DND-41 (cell line): Measurements from ENCODE around the gene TRIM31.

Experiments
- ATAC-seq: fragments of 200-7000 bp; cut with Tn5 transposase; 3 replicates; pipeline ENCODE4 v1.9.1; 2021; ENCODE audit warnings: low read depth; ENCODE audit not compliant: insufficient read depth
- DNase-seq: peaks from one replicate; pipeline ENCODE4 v3.0.0-alpha.2; 2020
- H2AFZ ChIP-seq: 2 replicates; pipeline ENCODE4 v1.6.0; 2012; ENCODE audit warnings: low read depth, low read length
- H3K27ac ChIP-seq: 2 replicates; pipeline ENCODE4 v1.5.1; 2012; ENCODE audit warnings: low read length, inconsistent platforms
- H3K27me3 ChIP-seq: fragments of 200-600 bp; sonication (generic); 2 replicates; pipeline ENCODE4 v1.6.0; 2012; ENCODE audit warnings: low read length, mild to moderate bottlenecking, inconsistent platforms; ENCODE audit not compliant: insufficient read depth, poor library complexity
- H3K36me3 ChIP-seq: 2 replicates; pipeline ENCODE4 v1.5.1; 2012; ENCODE audit warnings: low read length, inconsistent platforms; ENCODE audit not compliant: insufficient read depth
- H3K4me1 ChIP-seq: 2 replicates; pipeline ENCODE4 v1.5.1; 2012; ENCODE audit warnings: mild to moderate bottlenecking, low read length; ENCODE audit not compliant: insufficient read depth
- H3K4me2 ChIP-seq: 2 replicates; pipeline ENCODE4 v1.6.0; 2012; ENCODE audit warnings: mild to moderate bottlenecking, moderate library complexity, low read length, inconsistent platforms; ENCODE audit not compliant: insufficient read depth
- H3K4me3 ChIP-seq, 2 experiments: fragments of 200-600 bp in 1 of 2; shearing (Covaris generic) in 1 of 2; 2 replicates each; pipeline ENCODE4 v1.5.1; 2012 to 2016; ENCODE audit warnings: inconsistent platforms in 2 of 2, low read length in 2 of 2, mild to moderate bottlenecking in 2 of 2, low read depth in 1 of 2, moderate library complexity in 1 of 2
- H3K79me2 ChIP-seq: 2 replicates; pipeline ENCODE4 v1.6.0; 2012; ENCODE audit warnings: low read length, inconsistent platforms; ENCODE audit not compliant: insufficient read depth
- H3K9ac ChIP-seq: 2 replicates; pipeline ENCODE4 v1.6.0; 2012; ENCODE audit warnings: low read depth, mild to moderate bottlenecking, inconsistent platforms, low read length, moderate library complexity
- H3K9me3 ChIP-seq: 2 replicates; pipeline ENCODE4 v1.5.1; 2012; ENCODE audit warnings: low read length, moderate library complexity, mild to moderate bottlenecking, inconsistent platforms; ENCODE audit not compliant: insufficient read depth, severe bottlenecking
- H4K20me1 ChIP-seq: 2 replicates; pipeline ENCODE4 v1.6.0; 2012; ENCODE audit warnings: low read length; ENCODE audit not compliant: insufficient read depth
- EZH2 ChIP-seq: IDR thresholded peaks from 3 replicates; pipeline ENCODE4 v1.6.1; 2012; ENCODE audit warnings: borderline replicate concordance, low read depth, mild to moderate bottlenecking, moderate library complexity, low read length, inconsistent platforms; ENCODE audit not compliant: severe bottlenecking
- TF ChIP-seq, protein P1 (sequence below): IDR thresholded peaks from 2 replicates; pipeline ENCODE4 v1.5.1; 2012; ENCODE audit warnings: borderline replicate concordance, low read length, moderate library complexity, mild to moderate bottlenecking; ENCODE audit not compliant: poor library complexity, severe bottlenecking; ENCODE audit errors: extremely low read depth

Gene TRIM31

DNA sequence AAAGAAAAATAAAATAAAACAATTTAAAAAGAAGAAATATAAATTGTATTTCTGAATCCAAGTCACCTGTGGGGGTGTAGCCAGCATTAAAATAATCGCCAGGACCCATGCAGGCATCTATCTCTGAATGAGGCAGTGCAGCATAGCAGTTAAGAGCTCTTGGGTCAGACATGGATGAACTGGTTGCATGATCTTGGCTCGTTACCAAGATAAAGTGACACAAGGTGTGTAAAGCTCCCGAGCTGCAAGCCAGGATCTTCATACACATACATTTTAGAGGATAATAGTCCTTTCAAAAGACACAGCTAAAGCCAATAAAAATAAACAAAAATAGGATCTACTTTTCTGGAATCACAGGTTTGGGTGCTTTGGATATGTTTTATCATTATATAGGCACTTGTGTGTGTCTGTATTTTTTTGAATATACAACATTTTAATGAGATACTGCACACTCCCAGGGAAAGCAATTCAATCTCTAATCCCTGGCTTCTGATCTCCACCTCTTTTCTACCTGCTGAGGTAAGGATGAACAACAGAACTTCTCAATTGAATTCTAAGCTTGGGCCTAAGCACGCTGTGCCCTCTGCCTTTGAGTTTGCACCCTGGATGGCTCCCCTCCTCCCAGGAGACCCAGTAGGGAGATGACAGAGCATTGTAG lies 39.3 kb upstream of the TRIM31 start:
- H3K9me3 ChIP-seq: no peaks in the 10 kb centered on the region
- no peak overlapping the region for H3K4me2 ChIP-seq
- no peak overlapping the region for H3K9ac ChIP-seq
- H2AFZ ChIP-seq: no peak overlapping the region
- H3K27me3 ChIP-seq: peaks cover 37% of the 10 kb centered on the region
- H3K4me1 ChIP-seq: no peaks in the 10 kb centered on the region
- H3K27ac ChIP-seq: no peak overlapping the region
- no peak overlapping the region for H3K4me3 ChIP-seq
- no peaks in the 10 kb centered on the region for H3K36me3 ChIP-seq
- DNase-seq (no peak), ATAC-seq (no peak)
- H4K20me1 ChIP-seq: peaks cover 2% of the 10 kb centered on the region; the same call in 1 of the 2 replicates
- TF ChIP-seq, protein P1, sequence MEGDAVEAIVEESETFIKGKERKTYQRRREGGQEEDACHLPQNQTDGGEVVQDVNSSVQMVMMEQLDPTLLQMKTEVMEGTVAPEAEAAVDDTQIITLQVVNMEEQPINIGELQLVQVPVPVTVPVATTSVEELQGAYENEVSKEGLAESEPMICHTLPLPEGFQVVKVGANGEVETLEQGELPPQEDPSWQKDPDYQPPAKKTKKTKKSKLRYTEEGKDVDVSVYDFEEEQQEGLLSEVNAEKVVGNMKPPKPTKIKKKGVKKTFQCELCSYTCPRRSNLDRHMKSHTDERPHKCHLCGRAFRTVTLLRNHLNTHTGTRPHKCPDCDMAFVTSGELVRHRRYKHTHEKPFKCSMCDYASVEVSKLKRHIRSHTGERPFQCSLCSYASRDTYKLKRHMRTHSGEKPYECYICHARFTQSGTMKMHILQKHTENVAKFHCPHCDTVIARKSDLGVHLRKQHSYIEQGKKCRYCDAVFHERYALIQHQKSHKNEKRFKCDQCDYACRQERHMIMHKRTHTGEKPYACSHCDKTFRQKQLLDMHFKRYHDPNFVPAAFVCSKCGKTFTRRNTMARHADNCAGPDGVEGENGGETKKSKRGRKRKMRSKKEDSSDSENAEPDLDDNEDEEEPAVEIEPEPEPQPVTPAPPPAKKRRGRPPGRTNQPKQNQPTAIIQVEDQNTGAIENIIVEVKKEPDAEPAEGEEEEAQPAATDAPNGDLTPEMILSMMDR: no peak
- no peak for TF ChIP-seq EZH2
- H3K79me2 ChIP-seq: no peaks in the 10 kb centered on the region

DNA sequence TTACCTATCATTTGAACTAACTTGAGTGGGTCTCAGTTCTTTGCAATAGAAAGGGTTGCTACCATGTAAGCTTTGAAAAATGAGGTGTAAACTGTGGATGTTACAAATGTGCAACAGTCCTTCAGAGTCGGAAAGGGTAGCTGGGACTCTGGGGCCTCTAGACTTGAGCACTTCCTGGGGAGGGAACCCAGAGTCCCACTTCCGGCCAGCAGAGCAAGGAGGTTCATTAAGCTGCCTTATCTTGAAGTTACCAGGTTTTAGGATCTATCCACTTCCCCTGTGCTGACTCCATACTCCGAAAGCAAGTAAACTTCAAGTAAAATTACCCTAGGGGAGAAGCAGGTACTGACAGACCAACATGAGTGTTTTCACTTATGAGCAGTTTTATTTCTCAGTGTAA lies 38.7 kb upstream of the TRIM31 start:
- peaks cover 2% of the 10 kb centered on the region; the same call in 1 of the 2 replicates for H4K20me1 ChIP-seq
- no peak for ATAC-seq
- H3K27ac ChIP-seq: no peak overlapping the region
- no peaks in the 10 kb centered on the region for H3K9me3 ChIP-seq
- no peaks in the 10 kb centered on the region for H3K79me2 ChIP-seq
- H3K9ac ChIP-seq: no peak overlapping the region
- peaks cover 41% of the 10 kb centered on the region for H3K27me3 ChIP-seq
- H3K36me3 ChIP-seq: no peaks in the 10 kb centered on the region
- H3K4me2 ChIP-seq: no peak overlapping the region
- no peak overlapping the region for H3K4me3 ChIP-seq
- no peak overlapping the region for H2AFZ ChIP-seq
- TF ChIP-seq, protein P1: no peak
- no peak for TF ChIP-seq EZH2
- H3K4me1 ChIP-seq: no peaks in the 10 kb centered on the region
- DNase-seq: no peak

DNA sequence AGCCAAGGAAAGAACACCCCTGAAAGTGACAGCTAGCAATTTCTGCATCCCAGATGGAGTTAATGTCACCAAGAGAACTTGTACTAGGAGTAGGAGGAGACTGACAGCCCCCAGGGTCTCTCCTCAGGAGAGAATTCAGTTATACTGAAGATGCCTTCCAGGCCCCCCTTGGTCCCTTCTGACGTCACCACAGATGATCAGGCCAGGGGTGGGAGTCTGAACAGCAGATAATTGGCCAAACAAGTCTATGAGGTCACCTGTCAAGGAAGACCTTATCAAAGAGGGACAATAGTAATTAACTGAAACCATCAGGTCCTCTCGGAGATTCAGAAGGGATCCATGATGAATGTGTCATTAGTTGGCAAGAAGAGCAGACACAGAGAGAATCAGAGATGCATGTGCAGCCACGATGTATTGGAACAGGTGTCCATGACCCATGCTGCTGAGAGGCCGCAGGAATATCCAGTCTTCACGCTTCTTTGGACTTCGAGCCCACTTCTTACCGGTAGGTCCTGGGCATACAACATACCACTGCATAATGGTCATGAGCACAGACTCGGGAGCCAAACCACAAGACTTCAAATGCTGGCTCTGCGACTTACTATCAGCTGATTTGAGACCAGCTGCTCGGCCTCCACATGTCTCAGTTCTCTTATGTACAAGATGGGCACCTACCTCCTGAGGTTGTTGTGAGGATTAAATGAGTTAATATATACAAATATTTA lies 37.9 kb upstream of the TRIM31 start:
- Histone ChIP-seq H3K27me3 (peaks cover 41% of the 10 kb centered on the region), H2AFZ (no peak overlapping the region), H3K79me2 (no peaks in the 10 kb centered on the region), H3K4me3 (no peak overlapping the region), H3K4me1 (no peaks in the 10 kb centered on the region), H3K27ac (no peak overlapping the region), H3K9me3 (no peaks in the 10 kb centered on the region), H3K9ac (no peak overlapping the region), H3K4me2 (no peak overlapping the region), H4K20me1 (peaks cover 2% of the 10 kb centered on the region; the same call in 1 of the 2 replicates), H3K36me3 (no peaks in the 10 kb centered on the region)
- ATAC-seq: no peak
- TF ChIP-seq EZH2: no peak
- TF ChIP-seq, protein P1: no peak
- no peak for DNase-seq
